ENCODE results near the gene EFCC1. TPM values are rescaled to one million over a fixed set of nuclear protein-coding genes. Genes with fewer than 3 reads are reported as not detected.

Gene EFCC1
- total and polyA plus RNA-seq, 2 experiments from 2014 or later, result 0.07 TPM; not detected in 1

DNA sequence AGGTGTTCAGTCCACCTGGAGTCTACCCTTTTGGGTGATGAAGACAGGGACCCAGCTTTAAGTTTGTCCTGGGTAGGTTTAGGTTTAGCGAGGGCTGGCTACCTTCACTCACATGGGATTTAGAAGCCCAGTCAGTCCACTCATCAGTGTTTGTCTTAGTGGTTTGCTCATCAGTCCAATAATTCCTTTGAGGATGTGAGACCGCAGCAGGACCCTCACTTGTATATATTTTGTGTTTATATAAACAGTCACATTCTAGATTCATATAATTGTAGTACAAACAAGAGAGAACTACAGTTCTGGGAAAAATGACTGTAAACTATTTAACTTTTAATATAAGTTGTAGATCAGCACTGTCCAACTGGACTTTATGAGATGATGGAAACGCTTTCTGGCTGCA, 18.2 kb downstream of the EFCC1 start:
- H3K27me3 ChIP-seq, result no peaks in the 10 kb centered on the region
- DNase-seq (ENCODE audit: low read depth in 1 of 2, low spot score in 1 of 2), result no peak
- H3K4me1 ChIP-seq (ENCODE audit: low read depth), result peaks cover 8% of the 10 kb centered on the region
- no peaks in the 10 kb centered on the region for H3K36me3 ChIP-seq
- no peak overlapping the region for H3K4me3 ChIP-seq
- no peak overlapping the region for H3K27ac ChIP-seq
- no peak for TF ChIP-seq CTCF (IDR thresholded peaks at IDR 0.05; ENCODE audit: low read depth, low read length)
- no peaks in the 10 kb centered on the region for H3K9me3 ChIP-seq (ENCODE audit: low read depth)

GRCh38 chr3:129020691-129021090, 19.6 kb downstream of the EFCC1 start:
- no peak overlapping the region for H3K27ac ChIP-seq
- no peak overlapping the region for H3K4me3 ChIP-seq
- peaks cover 3% of the 10 kb centered on the region for H3K27me3 ChIP-seq
- peaks cover 8% of the 10 kb centered on the region for H3K4me1 ChIP-seq (ENCODE audit: low read depth)
- no peak for TF ChIP-seq CTCF (IDR thresholded peaks at IDR 0.05; ENCODE audit: low read depth, low read length)
- H3K36me3 ChIP-seq, result no peaks in the 10 kb centered on the region
- no peak for DNase-seq (ENCODE audit: low read depth in 1 of 2, low spot score in 1 of 2)
- H3K9me3 ChIP-seq (ENCODE audit: low read depth), result no peaks in the 10 kb centered on the region

- Histone ChIP-seq H3K9me3 (ENCODE audit: low read depth) (no peaks in the 10 kb centered on the region), H3K4me3 (no peak overlapping the region), H3K4me1 (ENCODE audit: low read depth) (peaks cover 8% of the 10 kb centered on the region), H3K36me3 (no peaks in the 10 kb centered on the region), H3K27me3 (peaks cover 3% of the 10 kb centered on the region), H3K27ac (no peak overlapping the region)
- TF ChIP-seq CTCF (IDR thresholded peaks at IDR 0.05; ENCODE audit: low read depth, low read length), result no peak
- DNase-seq (ENCODE audit: low read depth in 1 of 2, low spot score in 1 of 2), result no peak
Observed at GRCh38 chr3:129021140-129021551, 20.0 kb downstream of the EFCC1 start.

GRCh38 chr3:129022114-129023007, 21.3 kb downstream of the EFCC1 start:
- TF ChIP-seq CTCF (IDR thresholded peaks at IDR 0.05; ENCODE audit: low read depth, low read length), result no peak
- DNase-seq (ENCODE audit: low read depth in 1 of 2, low spot score in 1 of 2), result peak in 1 of 2 donors; percentile 90
- Histone ChIP-seq H3K4me1 (ENCODE audit: low read depth) (peaks cover 6% of the 10 kb centered on the region), H3K27ac (no peak overlapping the region), H3K27me3 (peaks cover 3% of the 10 kb centered on the region), H3K36me3 (no peaks in the 10 kb centered on the region), H3K9me3 (ENCODE audit: low read depth) (no peaks in the 10 kb centered on the region), H3K4me3 (no peak overlapping the region)

GRCh38 chr3:129023008-129023358, 21.9 kb downstream of the EFCC1 start:
- H3K4me1 ChIP-seq (ENCODE audit: low read depth), result no peaks in the 10 kb centered on the region
- H3K4me3 ChIP-seq, result no peak overlapping the region
- H3K27ac ChIP-seq, result no peak overlapping the region
- no peaks in the 10 kb centered on the region for H3K36me3 ChIP-seq
- TF ChIP-seq CTCF (IDR thresholded peaks at IDR 0.05; ENCODE audit: low read depth, low read length), result no peak
- H3K9me3 ChIP-seq (ENCODE audit: low read depth), result no peaks in the 10 kb centered on the region
- no peak for DNase-seq (ENCODE audit: low read depth in 1 of 2, low spot score in 1 of 2)
- peaks cover 3% of the 10 kb centered on the region for H3K27me3 ChIP-seq

Data from cardiac muscle cell (in vitro differentiated cells and primary cell).